Breast epithelium (tissue), 4 donors: Measurements from ENCODE around the gene SLC25A17. TPM values are rescaled to one million over a fixed set of nuclear protein-coding genes. Genes with fewer than 3 reads are reported as not detected.
A peak's percentile ranks its signal among the peaks of the same experiment; 100 is the strongest.

Experiments
- DNase-seq, 2 donors: peaks; one replicate each; pipeline ENCODE4 v3.0.0-alpha.2; 2019; ENCODE audit warnings: low spot score in 2 of 2
- H3K27ac ChIP-seq, 2 donors: fragments of 200-600 bp; sonication (generic) in 1 of 2; one replicate each; pipeline ENCODE4 v1.5.1; 2016 to 2019; ENCODE audit warnings: mild to moderate bottlenecking in 1 of 2
- H3K27me3 ChIP-seq, 2 donors: fragments of 200-600 bp; sonication (generic) in 1 of 2; one replicate each; pipeline versions ENCODE4 v1.5.1 to v1.6.0; 2017 to 2019; ENCODE audit warnings: control low read depth in 1 of 2, mild to moderate bottlenecking in 1 of 2
- H3K36me3 ChIP-seq: fragments of 200-600 bp; one replicate; pipeline ENCODE4 v1.5.1; 2019
- H3K4me1 ChIP-seq, 2 donors: fragments of 200-600 bp; sonication (generic); one replicate each; pipeline ENCODE4 v1.5.1; 2016 to 2019; ENCODE audit warnings: control low read depth in 1 of 2
- H3K4me3 ChIP-seq, 3 donors: fragments of 200-600 bp; sonication (generic); 1 replicate in 2 of 3; 2 replicates in 1 of 3; pipeline ENCODE4 v1.5.1; 2016 to 2019; ENCODE audit warnings: mild to moderate bottlenecking in 3 of 3, moderate library complexity in 2 of 3
- H3K9me3 ChIP-seq, 2 donors: fragments of 200-600 bp; sonication (generic) in 1 of 2; one replicate each; pipeline ENCODE4 v1.5.1; 2016 to 2019; ENCODE audit warnings: control low read depth in 1 of 2
- CTCF ChIP-seq, 3 donors: fragments of 450-650 bp; IDR thresholded peaks; one replicate each; pipeline ENCODE4 v1.5.1; 2016 to 2017; ENCODE audit warnings: antibody characterized with exemption in 3 of 3, mild to moderate bottlenecking in 3 of 3, moderate library complexity in 3 of 3
- POLR2A ChIP-seq: fragments of 450-650 bp; IDR thresholded peaks from one replicate; pipeline ENCODE4 v1.6.1; 2016; ENCODE audit warnings: antibody characterized with exemption, mild to moderate bottlenecking, moderate library complexity
- POLR2AphosphoS5 ChIP-seq, 3 donors: sonication (generic); formaldehyde crosslinking; IDR thresholded peaks; one replicate each; pipeline ENCODE4 v1.6.1; 2017; ENCODE audit warnings: antibody characterized with exemption in 3 of 3
- intact Hi-C: fragments of 100-400 bp; cut with DNase I; formaldehyde crosslinking; loops from one replicate; pipeline ENCODE4 v1.15.1; 2023; ENCODE audit warnings: low total_unique reads
- total RNA-seq, 3 donors: library from RNA; depleted of rRNA; stranded (reverse); fragments of >200 nt; gene quantifications; one replicate each; pipeline ENCODE4 v1.1.0, GENCODE V29; 2016

The SLC25A17 gene
- total RNA-seq, 3 donors from 2014 or later: 18.1 to 23.3 (median 19.0) TPM

- H3K27ac ChIP-seq: no peak overlapping the region
- no peaks in the 10 kb centered on the region for H3K9me3 ChIP-seq
- no peak for DNase-seq
- H3K36me3 ChIP-seq: no peaks in the 10 kb centered on the region
- H3K27me3 ChIP-seq: no peaks in the 10 kb centered on the region
- no peak for TF ChIP-seq POLR2AphosphoS5 (IDR thresholded peaks at IDR 0.05)
- TF ChIP-seq POLR2A: no peak
- TF ChIP-seq CTCF (IDR thresholded peaks at IDR 0.05): no peak
- intact Hi-C loops: no loop called here
- H3K4me3 ChIP-seq: peak overlapping the region in 2 of 3 donors; percentile 89 to 93
- peaks cover 0 to 9% of the 10 kb centered on the region in 2 donors for H3K4me1 ChIP-seq
These were observed 1.4 kb downstream of the SLC25A17 start for GRCh38 chr22:40817737-40818136.

GRCh38 chr22:40813912-40814315 is 5.2 kb downstream of the SLC25A17 start:
- intact Hi-C loops: no loop called here
- TF ChIP-seq POLR2AphosphoS5 (IDR thresholded peaks at IDR 0.05): no peak
- TF ChIP-seq CTCF (IDR thresholded peaks at IDR 0.05): no peak
- TF ChIP-seq POLR2A: no peak

GRCh38 chr22:40808018-40808841 is 10.9 kb downstream of the SLC25A17 start:
- H3K27me3 ChIP-seq: no peaks in the 10 kb centered on the region
- H3K9me3 ChIP-seq: no peaks in the 10 kb centered on the region
- H3K36me3 ChIP-seq: no peaks in the 10 kb centered on the region
- H3K27ac ChIP-seq: no peak overlapping the region
- intact Hi-C loops: no loop called here
- TF ChIP-seq POLR2A (no peak), CTCF (IDR thresholded peaks at IDR 0.05) (no peak), POLR2AphosphoS5 (IDR thresholded peaks at IDR 0.05) (no peak)
- DNase-seq: no peak
- H3K4me1 ChIP-seq: no peaks in the 10 kb centered on the region
- no peak overlapping the region for H3K4me3 ChIP-seq

More at GRCh38 chr22:40813912-40814315, 5.2 kb downstream of the SLC25A17 start:
- H3K36me3 ChIP-seq: no peaks in the 10 kb centered on the region
- no peak overlapping the region for H3K4me3 ChIP-seq
- no peaks in the 10 kb centered on the region for H3K27me3 ChIP-seq
- H3K27ac ChIP-seq: no peak overlapping the region
- no peak for DNase-seq
- H3K4me1 ChIP-seq: peaks cover 0 to 9% of the 10 kb centered on the region in 2 donors
- H3K9me3 ChIP-seq: no peaks in the 10 kb centered on the region

GRCh38 chr22:40806711-40807110 is 12.4 kb downstream of the SLC25A17 start:
- H3K9me3 ChIP-seq: no peaks in the 10 kb centered on the region
- no peak for DNase-seq
- H3K27me3 ChIP-seq: no peaks in the 10 kb centered on the region
- H3K4me3 ChIP-seq: no peak overlapping the region
- H3K4me1 ChIP-seq: no peaks in the 10 kb centered on the region
- H3K36me3 ChIP-seq: no peaks in the 10 kb centered on the region
- intact Hi-C loops: no loop called here
- TF ChIP-seq POLR2AphosphoS5 (IDR thresholded peaks at IDR 0.05): no peak
- TF ChIP-seq CTCF (IDR thresholded peaks at IDR 0.05): no peak
- TF ChIP-seq POLR2A: no peak
- H3K27ac ChIP-seq: no peak overlapping the region

GRCh38 chr22:40805699-40806203 is 13.4 kb downstream of the SLC25A17 start:
- Histone ChIP-seq H3K27ac (no peak overlapping the region), H3K36me3 (no peaks in the 10 kb centered on the region), H3K27me3 (no peaks in the 10 kb centered on the region), H3K9me3 (no peaks in the 10 kb centered on the region), H3K4me1 (no peaks in the 10 kb centered on the region), H3K4me3 (no peak overlapping the region)
- intact Hi-C loops: no loop called here
- DNase-seq: no peak
- TF ChIP-seq CTCF (IDR thresholded peaks at IDR 0.05) (no peak), POLR2A (no peak), POLR2AphosphoS5 (IDR thresholded peaks at IDR 0.05) (no peak)
